Activated T-helper 1 cell treated with Interleukin-2 at 50 U/mL for 16 hours (primary cell): ENCODE measurements around the gene MX1.
"Not testable (repeated sequence)": the region's sequence is repeated elsewhere in the genome, so short reads cannot be mapped to it uniquely, and the experiment has no call there.

Experiments
- DNase-seq: peaks from one replicate; pipeline ENCODE4 v3.0.0-alpha.2; 2020; ENCODE audit warnings: low read depth

The MX1 gene

DNA sequence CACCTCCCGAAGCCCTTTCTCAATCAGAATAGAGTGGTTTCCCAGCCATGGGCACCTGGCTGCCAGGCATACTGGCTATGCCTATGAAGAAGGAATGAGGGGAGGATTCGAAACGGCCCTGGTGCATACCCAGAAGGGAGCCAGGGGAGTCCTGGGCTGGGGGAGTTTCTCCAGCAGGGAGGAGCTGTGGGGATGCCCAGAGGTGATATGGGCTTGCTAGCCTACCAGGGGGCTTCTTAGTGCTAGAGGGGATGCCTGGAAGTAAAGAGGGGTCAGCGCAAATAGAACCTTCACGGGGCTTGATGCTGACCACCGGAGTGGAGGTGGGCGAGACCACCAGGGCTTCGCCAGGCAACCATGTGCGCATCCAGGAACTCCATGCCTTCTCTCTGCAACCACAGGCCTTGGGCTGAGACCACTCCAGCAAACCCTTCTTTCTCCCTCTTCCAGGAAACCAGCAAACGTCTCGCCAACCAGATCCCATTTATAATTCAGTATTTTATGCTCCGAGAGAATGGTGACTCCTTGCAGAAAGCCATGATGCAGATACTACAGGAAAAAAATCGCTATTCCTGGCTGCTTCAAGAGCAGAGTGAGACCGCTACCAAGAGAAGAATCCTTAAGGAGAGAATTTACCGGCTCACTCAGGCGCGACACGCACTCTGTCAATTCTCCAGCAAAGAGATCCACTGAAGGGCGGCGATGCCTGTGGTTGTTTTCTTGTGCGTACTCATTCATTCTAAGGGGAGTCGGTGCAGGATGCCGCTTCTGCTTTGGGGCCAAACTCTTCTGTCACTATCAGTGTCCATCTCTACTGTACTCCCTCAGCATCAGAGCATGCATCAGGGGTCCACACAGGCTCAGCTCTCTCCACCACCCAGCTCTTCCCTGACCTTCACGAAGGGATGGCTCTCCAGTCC lies 18.2 kb upstream of the MX1 start:
- no peak for DNase-seq

DNA sequence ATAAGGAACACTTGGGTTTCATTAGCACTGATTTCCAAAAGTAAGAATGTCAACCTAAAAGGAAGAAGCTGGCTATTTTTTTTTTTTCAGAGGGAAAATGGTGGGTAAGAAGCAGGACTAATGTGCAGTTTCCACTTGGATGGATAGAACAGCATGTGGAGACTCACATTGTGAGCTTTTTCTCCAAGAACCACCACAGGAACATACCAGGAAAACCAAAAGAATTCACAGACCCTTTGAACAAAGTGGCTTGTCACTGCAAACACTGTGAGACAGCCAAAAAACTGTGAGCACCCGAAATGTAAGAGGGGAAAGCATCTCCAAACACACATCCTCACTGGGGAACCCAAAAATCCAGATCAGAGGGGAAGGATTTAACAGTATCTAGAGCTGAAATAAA lies 15.7 kb upstream of the MX1 start:
- DNase-seq, result no peak

DNA sequence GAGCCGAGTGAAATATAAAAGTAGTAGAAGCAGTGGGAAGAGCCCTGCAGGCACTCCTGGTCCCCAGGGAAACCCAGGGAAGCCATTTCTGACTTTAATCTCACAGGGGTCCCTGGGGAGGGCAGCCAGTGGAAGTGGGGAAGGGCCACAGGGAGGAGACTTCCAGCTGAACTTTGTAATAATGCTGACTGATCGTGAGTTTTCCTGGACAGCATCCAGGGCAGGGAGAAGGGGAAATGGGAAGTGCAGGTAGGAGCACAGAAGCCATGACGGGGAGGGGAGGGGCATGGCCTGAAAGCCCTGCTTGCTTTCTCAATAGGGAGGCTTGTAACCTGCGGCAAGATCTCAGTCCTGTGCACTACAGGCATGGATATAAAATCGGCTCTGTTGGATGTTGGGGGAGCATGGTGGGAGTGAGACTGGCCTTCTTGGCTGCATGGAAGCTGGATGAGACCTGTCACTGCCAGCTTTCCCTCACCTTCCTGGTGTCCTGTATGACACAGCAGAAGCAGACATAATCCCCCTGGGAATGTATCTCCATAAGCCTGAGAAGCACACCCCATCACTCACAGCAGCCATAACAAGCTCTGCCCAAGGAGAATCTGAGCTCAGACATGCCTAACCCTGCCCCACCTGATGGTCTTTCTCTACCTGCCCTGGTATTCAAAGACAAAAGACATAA lies 15.1 kb upstream of the MX1 start:
- DNase-seq, result no peak

DNA sequence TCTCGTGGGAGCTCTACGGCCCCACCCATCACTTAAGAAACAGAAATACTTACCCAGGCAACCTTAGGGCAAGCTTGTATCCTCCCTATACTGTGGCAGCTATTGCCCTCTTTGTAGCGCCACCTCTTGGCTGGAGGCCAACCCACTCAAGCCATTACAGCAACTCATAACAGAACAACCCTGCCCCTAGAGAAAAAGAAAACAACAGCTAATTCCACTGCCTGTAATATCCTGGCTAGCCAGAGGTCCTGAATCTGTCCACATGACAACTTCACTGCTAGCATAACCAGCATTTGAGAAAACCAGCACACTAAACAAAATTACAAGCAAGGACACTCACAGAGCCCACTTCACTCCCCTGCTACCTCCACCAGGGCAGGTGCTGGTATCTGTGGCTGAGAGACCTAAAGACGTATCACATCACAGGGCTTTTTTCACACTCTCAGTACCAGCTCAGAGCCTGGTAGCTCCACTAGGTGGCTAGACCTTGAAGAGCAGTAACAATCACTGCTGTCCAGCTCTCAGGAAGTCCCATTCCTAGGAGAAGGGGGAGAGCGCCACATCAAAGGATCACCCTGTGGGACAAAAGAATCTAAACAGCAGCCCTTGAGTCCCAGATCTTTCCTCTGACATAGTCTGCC lies 14.5 kb upstream of the MX1 start:
- DNase-seq, result no peak

DNA sequence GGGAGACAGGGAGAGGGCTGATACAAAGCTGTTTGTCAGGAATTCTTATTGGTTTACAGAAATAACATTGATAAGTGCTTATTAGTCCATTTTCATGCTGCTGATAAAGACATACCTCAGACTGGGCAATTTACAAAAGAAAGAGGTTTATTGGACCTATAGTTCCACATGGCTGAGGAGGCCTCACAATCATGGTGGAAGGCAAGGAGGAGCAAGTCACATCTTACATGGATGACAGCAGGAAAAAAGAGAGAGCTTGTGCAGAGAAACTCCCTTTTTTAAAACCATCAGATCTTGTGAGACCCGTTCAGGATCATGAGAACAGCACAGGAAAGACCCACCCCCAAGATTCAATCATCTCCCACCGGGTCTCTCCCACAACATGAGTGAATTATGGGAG lies 8.5 kb upstream of the MX1 start:
- not testable (repeated sequence) for DNase-seq

DNA sequence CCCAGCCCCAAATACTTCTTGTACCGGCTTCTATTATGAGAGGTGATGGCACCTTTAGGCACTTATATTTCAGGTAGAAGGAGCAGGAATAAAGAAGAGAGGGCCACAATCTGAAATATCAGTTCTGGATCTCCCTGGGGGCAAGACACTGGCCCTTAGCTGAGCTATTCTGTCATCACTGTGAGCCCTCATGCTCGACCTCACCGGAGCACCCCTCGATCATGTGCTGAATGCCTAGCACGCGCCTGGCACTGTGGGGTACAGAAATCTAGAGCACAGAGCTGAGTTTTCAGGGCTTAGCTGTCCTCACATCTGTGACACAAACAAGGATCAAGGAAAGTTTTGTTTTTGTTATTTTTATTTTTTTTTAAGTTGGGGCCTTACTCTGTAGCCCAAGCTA lies 7.6 kb upstream of the MX1 start:
- DNase-seq, result no peak

DNA sequence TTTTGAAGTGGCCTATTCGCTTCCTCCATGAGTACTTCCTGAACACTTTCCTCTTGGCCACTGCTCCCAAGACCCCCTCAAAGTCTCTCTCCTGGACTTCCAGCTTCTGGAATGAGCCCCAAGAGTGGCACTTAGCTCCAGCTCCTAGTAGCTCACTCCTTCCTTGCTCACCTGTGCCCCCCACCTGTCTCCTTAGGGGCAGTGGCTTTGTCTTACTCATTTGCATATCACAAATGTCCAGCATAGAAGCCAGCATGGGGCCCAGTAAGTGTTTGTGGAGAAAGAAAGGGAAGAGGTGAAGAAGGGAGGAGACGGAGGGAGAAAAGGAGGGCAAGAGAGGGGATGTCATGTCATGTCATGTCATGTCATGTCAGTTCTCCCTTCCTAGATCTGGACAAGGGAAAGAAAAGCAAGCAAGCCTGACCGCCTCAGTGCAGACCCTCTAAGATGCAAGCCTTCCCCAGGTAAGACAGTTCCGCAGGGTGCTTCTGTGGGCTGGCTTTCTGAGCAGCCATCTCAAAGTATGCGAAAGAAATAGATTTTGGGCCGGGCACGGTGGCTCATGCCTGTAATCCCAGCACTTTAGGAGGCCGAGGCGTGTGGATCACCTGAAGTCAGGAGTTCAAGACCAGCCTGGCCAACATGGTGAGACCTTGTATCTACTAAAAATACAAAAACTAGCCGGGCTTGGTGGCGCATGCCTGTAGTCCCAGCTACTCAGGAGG lies 6.9 kb upstream of the MX1 start:
- no peak for DNase-seq

DNA sequence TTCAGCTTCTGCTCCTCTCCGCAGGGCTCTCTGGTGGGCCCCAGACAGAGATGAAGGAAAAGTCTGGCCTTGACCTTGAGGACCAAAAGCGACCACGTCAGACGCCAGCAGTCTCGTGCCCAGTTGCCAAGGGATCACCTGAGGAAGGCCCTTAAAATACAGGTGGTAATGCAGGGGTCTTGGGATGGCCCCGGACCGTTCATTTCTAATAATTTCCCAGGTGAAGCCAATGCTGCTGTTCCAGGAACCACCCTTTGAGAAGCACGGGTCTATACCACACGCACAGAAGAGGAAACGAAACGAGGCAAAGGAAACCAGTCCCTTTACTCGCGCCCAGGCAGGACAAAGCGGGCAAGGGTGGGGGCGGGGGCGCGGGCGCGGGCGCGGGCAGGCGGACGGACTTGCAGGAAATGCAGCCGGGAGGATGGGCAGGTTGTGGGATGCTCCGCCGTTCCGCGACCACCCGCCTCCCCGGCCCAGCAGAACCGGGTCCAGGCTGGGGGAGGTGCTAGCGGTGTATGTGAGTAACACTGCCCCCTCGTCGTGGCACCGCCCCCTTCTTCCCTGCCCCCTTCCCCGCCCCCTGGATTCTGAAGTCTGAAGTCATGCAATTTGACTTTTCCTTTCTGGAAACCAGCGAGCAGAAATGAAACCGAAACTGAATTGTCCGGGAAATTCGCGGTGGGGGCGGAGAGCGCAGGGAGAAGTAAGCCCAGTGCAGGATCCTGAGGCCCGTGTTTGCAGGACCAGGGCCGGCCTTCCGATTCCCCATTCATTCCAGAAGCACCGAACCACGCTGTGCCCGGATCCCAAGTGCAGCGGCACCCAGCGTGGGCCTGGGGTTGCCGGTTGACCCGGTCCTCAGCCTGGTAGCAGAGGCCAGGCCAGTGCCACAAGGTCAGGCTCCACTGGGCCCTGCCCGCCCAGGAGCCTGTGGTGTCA lies 5.8 kb upstream of the MX1 start:
- peak; percentile 24 for DNase-seq

DNA sequence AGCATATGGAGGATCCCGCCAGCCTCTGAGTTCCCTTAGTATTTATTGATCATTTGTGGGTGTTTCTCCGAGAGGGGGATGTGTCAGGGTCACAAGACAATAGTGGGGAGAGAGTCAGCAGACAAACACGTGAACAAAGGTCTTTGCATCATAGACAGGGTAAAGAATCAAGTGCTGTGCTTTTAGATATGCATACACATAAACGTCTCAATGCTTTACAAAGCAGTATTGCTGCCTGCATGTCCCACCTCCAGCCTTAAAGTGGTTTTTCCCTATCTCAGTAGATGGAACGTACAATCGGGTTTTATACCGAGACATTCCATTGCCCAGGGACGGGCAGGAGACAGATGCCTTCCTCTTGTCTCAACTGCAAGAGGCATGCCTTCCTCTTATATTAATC lies 5.0 kb upstream of the MX1 start:
- DNase-seq, result not testable (repeated sequence)

DNA sequence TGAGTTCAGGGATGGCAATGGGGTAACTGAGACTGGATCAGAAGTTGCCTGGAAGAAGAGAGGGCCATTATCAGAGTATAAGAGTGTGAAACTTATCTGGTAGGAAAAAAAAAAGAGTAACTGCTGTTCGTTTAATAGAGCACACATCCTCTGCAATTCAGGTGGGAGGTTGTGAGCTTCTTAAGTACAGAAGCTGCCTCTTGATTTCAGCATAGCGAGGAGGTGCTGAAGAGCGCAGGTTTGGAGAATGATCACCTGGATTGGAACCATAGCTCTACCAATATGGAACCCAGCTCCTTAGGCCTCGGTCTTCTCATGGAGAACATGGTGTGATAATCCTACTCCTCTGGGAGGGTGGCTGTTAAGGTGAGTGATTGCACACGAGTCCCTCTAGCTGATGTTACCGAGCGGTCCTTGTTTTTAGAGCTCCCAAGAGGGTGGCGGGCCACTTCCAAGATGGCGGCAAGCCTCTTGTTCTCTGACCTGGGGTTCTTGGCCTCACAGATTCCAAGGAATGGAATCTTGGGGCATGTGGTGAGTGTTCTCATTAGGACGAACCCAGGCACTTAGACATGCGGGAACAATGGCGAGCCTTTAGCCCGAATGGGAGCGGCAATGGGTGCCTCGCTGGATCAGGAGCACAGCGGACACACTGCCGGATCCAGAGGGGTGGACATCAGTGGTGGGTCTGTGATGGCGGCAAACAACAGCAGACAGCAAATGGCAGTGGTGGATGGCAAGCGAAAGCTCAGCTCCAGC lies 3.3 kb upstream of the MX1 start:
- no peak for DNase-seq

DNA sequence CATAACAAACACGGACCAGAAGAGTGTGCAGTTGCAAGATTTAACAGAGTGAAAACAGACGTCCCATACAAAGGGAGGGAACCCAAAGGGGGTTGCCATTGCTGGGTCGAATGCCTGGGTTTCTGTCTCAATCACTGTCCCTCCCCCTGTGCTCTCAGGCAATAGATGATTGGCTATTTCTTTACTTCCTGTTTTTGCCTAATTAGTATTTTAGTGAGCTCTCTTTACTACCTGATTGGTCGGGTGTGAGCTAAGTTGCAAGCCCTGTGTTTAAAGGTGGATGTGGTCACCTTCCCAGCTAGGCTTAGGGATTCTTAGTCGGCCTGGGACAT lies 2.8 kb upstream of the MX1 start:
- DNase-seq, result not testable (repeated sequence)

DNA sequence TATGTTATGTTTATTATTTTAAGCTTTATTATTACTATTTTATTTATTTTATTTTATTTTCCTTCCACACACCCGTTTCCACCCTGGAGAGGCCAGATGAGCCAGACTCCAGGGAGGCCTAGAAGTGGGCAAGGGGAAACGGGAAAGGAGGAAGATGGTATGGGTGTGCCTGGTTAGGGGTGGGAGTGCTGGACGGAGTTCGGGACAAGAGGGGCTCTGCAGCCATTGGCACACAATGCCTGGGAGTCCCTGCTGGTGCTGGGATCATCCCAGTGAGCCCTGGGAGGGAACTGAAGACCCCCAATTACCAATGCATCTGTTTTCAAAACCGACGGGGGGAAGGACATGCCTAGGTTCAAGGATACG lies 468 bp upstream of the MX1 start:
- no peak for DNase-seq

DNA sequence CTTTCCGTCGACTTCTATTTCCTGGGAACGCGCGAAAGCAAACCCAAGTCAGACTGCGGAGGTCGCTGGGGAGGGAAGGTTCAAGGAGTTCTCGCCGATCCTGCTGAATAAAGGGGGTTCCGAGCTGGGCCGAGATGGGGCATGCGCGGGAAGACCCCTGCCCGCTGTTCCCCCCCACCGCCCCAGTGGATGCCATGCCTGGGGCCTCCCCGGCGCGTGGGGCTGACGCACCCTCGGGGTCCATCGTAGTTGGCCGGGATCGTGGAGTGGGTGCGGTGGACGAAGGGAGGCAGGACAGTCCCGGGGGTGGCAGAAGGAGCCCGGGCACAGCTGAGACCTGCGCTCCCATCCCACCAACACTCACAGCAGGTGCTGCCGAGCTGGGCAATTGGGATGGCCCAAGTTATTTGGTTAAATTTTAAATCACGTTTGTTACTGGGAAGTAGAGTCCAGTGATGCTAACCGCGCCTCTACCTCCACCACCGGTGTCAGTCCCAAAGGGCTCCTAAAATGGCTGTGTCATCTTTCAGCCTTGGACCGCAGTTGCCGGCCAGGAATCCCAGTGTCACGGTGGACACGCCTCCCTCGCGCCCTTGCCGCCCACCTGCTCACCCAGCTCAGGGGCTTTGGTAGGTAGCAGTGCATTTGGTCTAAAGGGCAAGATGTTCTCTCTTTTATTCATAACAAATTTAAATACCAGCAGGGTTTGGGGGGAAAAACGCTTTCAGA lies 801 bp downstream of the MX1 start:
- no peak for DNase-seq

DNA sequence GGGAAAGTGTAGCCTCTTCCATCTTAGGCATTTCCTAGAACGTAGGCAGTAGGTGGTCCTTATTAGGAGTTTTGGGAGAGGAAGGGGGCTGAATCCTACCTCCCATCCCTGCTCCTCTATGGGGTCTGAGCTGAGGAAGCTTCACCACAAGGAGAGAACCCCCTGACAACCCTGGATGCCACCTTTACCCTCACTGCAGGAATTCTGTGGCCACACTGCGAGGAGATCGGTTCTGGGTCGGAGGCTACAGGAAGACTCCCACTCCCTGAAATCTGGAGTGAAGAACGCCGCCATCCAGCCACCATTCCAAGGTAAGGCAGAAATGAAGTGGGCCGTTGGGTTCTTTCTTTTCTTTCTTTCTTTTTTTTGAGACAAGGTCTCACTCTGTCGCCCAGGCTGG lies 1.5 kb downstream of the MX1 start:
- DNase-seq, result no peak

DNA sequence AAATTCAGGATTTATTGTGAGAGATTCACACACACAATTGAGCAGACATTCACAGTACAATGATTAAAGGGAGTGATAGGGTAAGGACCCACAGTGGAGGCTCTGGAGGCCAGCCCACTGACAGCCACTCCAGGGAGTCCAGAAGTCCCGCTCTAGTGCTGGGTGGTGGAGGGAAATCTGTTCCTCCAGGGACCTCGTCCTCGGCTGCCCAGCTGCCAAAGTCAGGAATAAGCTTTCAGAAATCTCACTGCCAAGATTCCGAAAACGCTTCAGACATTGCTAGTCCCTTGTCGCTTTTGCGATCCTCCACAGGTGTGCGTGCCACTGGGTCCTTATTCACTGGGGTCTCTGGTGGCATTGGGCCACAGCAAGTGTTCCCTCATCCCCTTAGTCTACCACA lies 2.3 kb downstream of the MX1 start:
- no peak for DNase-seq

DNA sequence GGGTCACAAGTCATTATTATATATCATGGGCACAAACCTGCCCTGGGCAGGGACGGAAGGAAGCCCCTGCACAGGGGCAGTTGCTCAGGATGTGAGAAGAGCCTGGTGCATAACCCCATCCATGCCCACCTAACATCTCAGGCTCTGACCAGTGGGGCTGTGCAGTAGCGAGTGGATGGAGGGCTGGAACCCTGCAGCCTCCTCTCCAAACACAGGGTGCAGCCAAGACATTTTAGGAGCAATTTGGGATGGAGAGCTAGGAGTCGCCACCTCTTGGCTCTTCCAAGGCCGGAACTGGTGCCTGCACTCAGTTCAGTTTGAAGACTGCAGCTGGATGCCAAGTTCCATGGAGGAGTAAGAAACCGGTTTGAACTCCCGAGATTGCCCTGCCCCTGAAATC lies 2.8 kb downstream of the MX1 start:
- DNase-seq, result no peak

DNA sequence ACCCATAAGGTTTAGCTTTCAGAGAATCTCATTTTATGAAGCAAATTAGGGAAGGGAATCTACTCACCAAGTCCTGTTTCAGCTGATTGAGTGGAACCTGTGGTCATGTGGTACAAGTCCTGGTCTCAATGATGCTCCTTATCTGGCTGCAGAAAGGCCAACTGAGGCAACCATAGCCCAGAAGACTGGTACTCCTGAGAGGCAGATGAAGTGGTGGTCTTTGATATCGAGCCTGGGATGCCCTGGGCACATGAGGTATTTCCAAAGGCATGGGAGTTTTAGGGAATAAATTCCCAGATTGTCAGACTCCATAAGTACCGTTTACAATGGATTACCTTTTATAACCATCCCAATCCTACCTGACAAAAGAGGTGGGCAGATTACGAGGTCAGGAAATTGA lies 3.3 kb downstream of the MX1 start:
- DNase-seq, result no peak

DNA sequence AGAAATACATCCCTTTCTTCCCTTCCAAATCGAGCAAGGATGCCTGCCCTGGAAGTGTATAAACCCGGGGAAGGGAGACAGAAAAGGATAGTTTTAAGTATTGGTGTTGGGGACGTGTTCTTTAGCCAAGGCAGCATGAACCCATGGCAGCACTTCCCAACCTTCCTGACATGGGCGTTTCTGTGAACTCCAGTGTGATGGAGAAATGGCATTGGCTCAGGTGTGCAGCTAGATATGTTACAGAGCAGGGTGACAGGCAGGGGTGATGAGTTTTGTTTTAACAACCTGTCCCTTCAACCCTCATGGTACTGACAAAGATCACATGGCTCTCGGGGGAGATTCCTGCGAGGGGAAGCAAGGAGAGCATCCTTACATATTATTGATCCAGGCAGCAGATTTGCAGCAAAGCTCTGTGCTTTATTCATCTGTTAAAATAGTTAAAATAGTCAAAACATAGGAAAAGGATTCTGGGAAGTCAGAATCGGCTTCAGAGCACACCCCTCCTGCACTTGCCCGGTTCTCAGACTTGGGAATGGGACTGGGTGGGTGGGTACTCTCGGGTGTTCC lies 4.0 kb downstream of the MX1 start:
- no peak for DNase-seq

DNA sequence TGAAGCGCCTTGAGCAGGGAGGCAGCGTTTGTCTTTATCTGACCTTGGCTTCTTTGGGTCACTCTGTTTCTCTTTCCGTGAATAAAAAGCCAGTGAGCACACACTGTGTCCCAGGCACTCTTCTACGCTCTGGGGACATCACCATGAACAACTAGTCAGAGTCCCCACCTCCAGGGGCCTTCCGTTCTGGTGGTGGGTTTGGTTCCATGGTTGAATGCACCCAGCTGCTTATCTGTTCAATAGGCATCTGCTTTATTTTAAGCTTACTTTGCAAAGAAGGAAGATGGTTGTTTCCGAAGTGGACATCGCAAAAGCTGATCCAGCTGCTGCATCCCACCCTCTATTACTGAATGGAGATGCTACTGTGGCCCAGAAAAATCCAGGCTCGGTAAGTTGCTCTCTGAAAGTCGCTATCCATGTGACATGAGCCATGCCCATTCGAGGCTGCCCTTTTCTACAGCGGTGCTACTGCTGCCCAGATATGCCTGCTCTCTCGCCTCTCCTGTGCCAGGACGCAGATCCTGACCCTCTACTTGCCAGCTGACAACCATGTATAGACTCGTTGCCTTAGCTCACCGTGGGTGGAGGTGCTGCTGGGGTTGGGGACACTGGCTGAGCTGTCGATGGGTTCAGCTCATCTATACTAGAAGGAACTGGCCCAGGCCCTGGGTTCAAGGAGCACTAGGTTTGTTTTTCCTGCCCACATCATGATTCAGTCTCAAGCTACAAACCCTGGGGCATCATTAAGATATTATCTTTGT lies 5.9 kb downstream of the MX1 start:
- no peak for DNase-seq
